HEK293 (cell line): ENCODE data around the gene CPNE9.

Source experiments
- CTCF ChIA-PET: fragments of 350-600 bp; formaldehyde crosslinking; extraction: SDS; loops from one replicate; lab custom pipeline; 2021; ENCODE audit warnings: antibody characterized with exemption; lab: Yijun Ruan, JAX
- POLR2A ChIA-PET: fragments of 300-600 bp; formaldehyde crosslinking; extraction: SDS; loops from one replicate; lab custom pipeline; 2020; ENCODE audit warnings: antibody characterized with exemption, inconsistent platforms; lab: Yijun Ruan, JAX
- H3K27ac ChIP-seq: fragments of 200-500 bp; sonication (Bioruptor generic); 2 replicates; pipeline ENCODE4 v1.5.1; 2014; ENCODE audit warnings: low read depth, low read length, control low read depth, inconsistent platforms; ENCODE audit errors: extremely low read depth
- H3K36me3 ChIP-seq, 2 experiments: fragments of 200-500 bp in 1 of 2; sonication (Bioruptor generic) in 1 of 2; 1 replicate in 1 of 2; 2 replicates in 1 of 2; pipeline ENCODE4 v1.5.1; 2014 to 2017; ENCODE audit warnings: inconsistent platforms in 2 of 2, low read length in 2 of 2; ENCODE audit not compliant: control insufficient read depth in 2 of 2, insufficient read depth in 1 of 2
- H3K4me1 ChIP-seq: fragments of 200-500 bp; sonication (Bioruptor generic); 2 replicates; pipeline ENCODE4 v1.5.1; 2014; ENCODE audit warnings: mild to moderate bottlenecking, low read length, inconsistent platforms; ENCODE audit not compliant: control insufficient read depth, insufficient read depth
- H3K4me3 ChIP-seq: 2 replicates; pipeline ENCODE4 v1.5.1; 2011; ENCODE audit warnings: low read depth, mild to moderate bottlenecking, control low read depth, low read length, moderate library complexity
- H3K9me3 ChIP-seq: fragments of 200-500 bp; sonication (Bioruptor generic); 2 replicates; pipeline ENCODE4 v1.5.1; 2014; ENCODE audit warnings: low read depth, low read length, inconsistent platforms; ENCODE audit not compliant: control insufficient read depth, insufficient read depth
- BCL11A ChIP-seq: fragments of 450-650 bp; formaldehyde crosslinking; IDR thresholded peaks from 2 replicates; pipeline ENCODE4 v1.5.1; 2016; ENCODE audit warnings: low read depth, missing biosample characterization, missing genetic modification characterization
- GLIS1 ChIP-seq: fragments of 450-650 bp; formaldehyde crosslinking; IDR thresholded peaks from 2 replicates; pipeline ENCODE4 v1.5.1; 2016; ENCODE audit warnings: missing biosample characterization, missing genetic modification characterization
- KLF10 ChIP-seq: fragments of 450-650 bp; IDR thresholded peaks from 2 replicates; pipeline ENCODE4 v1.5.1; 2018; ENCODE audit warnings: missing biosample characterization, mild to moderate bottlenecking, missing genetic modification characterization
- OSR2 ChIP-seq: fragments of 450-650 bp; formaldehyde crosslinking; IDR thresholded peaks from 2 replicates; pipeline ENCODE4 v1.5.1; 2016; ENCODE audit warnings: missing biosample characterization, missing genetic modification characterization
- TCF7L2 ChIP-seq: IDR thresholded peaks from 2 replicates; pipeline ENCODE4 v1.6.1; 2011; ENCODE audit warnings: low read depth, mild to moderate bottlenecking, inconsistent platforms, low read length, moderate library complexity, borderline replicate concordance
- WT1 ChIP-seq: fragments of 450-650 bp; formaldehyde crosslinking; IDR thresholded peaks from 2 replicates; pipeline ENCODE4 v1.5.1; 2016; ENCODE audit warnings: missing biosample characterization, missing genetic modification characterization
- YY2 ChIP-seq: fragments of 450-650 bp; formaldehyde crosslinking; IDR thresholded peaks from 2 replicates; pipeline ENCODE4 v1.5.1; 2016; ENCODE audit warnings: missing biosample characterization, missing genetic modification characterization
- ZIC2 ChIP-seq: fragments of 450-650 bp; formaldehyde crosslinking; IDR thresholded peaks from 2 replicates; pipeline ENCODE4 v1.5.1; 2016; ENCODE audit warnings: missing biosample characterization, missing genetic modification characterization
- ZNF174 ChIP-seq: fragments of 450-650 bp; formaldehyde crosslinking; IDR thresholded peaks from 2 replicates; pipeline ENCODE4 v1.5.0; 2017; ENCODE audit warnings: missing biosample characterization, mild to moderate bottlenecking, missing genetic modification characterization
- ZNF202 ChIP-seq: fragments of 450-650 bp; formaldehyde crosslinking; IDR thresholded peaks from 2 replicates; pipeline ENCODE4 v1.5.1; 2016; ENCODE audit warnings: missing biosample characterization, missing genetic modification characterization, borderline replicate concordance
- ZNF239 ChIP-seq: fragments of 450-650 bp; formaldehyde crosslinking; IDR thresholded peaks from 2 replicates; pipeline ENCODE4 v1.5.1; 2016; ENCODE audit warnings: missing biosample characterization, missing genetic modification characterization
- ZNF416 ChIP-seq: fragments of 450-650 bp; formaldehyde crosslinking; IDR thresholded peaks from 2 replicates; pipeline ENCODE4 v1.5.1; 2016; ENCODE audit warnings: missing biosample characterization, missing genetic modification characterization
- ZNF514 ChIP-seq: fragments of 450-650 bp; formaldehyde crosslinking; IDR thresholded peaks from 2 replicates; pipeline ENCODE4 v1.5.1; 2016; ENCODE audit warnings: missing biosample characterization, missing genetic modification characterization
- ZNF549 ChIP-seq: fragments of 450-650 bp; IDR thresholded peaks from 2 replicates; pipeline ENCODE4 v1.5.1; 2018; ENCODE audit warnings: missing biosample characterization, missing genetic modification characterization, mild to moderate bottlenecking, inconsistent platforms, moderate library complexity
- ZNF677 ChIP-seq: fragments of 450-650 bp; IDR thresholded peaks from 2 replicates; pipeline ENCODE4 v1.5.0; 2018; ENCODE audit warnings: missing biosample characterization, mild to moderate bottlenecking, missing genetic modification characterization, moderate library complexity
- TF ChIP-seq, protein P1 (sequence below): fragments of 450-650 bp; formaldehyde crosslinking; IDR thresholded peaks from 2 replicates; pipeline ENCODE4 v1.5.1; 2017; ENCODE audit warnings: missing biosample characterization, mild to moderate bottlenecking, missing genetic modification characterization, moderate library complexity
- TF ChIP-seq, protein P2 (sequence below): fragments of 450-650 bp; formaldehyde crosslinking; IDR thresholded peaks from 2 replicates; pipeline ENCODE4 v1.5.1; 2016; ENCODE audit warnings: missing biosample characterization, missing genetic modification characterization
- TF ChIP-seq, protein P3 (sequence below): fragments of 450-650 bp; formaldehyde crosslinking; IDR thresholded peaks from 2 replicates; pipeline ENCODE4 v1.5.1; 2016; ENCODE audit warnings: missing biosample characterization, missing genetic modification characterization
- TF ChIP-seq, protein P4 (sequence below): fragments of 450-650 bp; formaldehyde crosslinking; IDR thresholded peaks from 2 replicates; pipeline ENCODE4; 2016; ENCODE audit warnings: missing biosample characterization, missing genetic modification characterization
- TF ChIP-seq, protein P5 (sequence below): fragments of 450-650 bp; formaldehyde crosslinking; IDR thresholded peaks from 2 replicates; pipeline ENCODE4 v1.5.0; 2017; ENCODE audit warnings: missing biosample characterization, missing genetic modification characterization, borderline replicate concordance
- TF ChIP-seq, protein P6 (sequence below): fragments of 450-650 bp; formaldehyde crosslinking; IDR thresholded peaks from 2 replicates; pipeline ENCODE4 v1.5.1; 2016; ENCODE audit warnings: missing biosample characterization, missing genetic modification characterization, low read depth
- TF ChIP-seq, protein P7 (sequence below): fragments of 450-650 bp; IDR thresholded peaks from 2 replicates; pipeline ENCODE4 v1.5.1; 2018; ENCODE audit warnings: missing biosample characterization, missing genetic modification characterization

Gene CPNE9

DNA sequence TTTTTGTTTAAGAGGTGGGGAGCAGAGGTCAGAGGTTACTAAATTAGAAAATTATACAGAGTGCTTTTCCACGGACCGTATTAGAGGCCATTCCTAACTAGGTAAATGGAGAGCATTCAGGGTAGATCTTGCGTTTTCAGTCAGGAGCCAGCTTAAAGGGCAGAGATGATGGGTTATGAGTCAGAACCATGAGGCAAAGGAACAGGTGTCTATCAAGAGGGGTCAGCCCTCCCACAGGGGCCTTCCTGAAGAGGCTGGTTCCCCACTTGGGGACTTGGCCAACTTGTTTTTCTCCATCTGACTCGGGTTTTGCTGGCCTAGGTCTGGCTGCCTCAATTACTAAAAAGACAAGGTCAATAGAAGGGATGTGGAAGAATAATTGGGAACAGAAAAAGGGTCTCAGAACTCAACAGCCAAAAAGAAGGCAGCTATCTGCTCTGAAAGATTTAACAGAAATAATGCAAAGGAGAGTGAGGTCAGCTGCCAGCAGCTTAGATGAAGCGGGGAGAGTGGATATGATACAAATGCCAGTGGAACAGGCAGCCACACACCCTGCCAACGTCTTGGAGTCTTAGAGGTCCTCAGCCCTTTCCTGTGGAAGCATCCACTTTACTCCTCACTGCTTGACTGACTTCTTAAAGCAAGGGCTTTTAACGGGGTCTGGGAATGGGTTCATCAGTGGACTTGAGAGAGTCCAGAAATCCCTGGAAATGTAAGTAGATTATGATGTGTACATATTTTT is 36.8 kb upstream of the CPNE9 start:
- no peak for TF ChIP-seq ZNF174
- no peak for TF ChIP-seq OSR2 (tag by site-specific recombination)
- no peak for TF ChIP-seq ZNF239
- no peak for TF ChIP-seq TCF7L2
- TF ChIP-seq, protein P1, sequence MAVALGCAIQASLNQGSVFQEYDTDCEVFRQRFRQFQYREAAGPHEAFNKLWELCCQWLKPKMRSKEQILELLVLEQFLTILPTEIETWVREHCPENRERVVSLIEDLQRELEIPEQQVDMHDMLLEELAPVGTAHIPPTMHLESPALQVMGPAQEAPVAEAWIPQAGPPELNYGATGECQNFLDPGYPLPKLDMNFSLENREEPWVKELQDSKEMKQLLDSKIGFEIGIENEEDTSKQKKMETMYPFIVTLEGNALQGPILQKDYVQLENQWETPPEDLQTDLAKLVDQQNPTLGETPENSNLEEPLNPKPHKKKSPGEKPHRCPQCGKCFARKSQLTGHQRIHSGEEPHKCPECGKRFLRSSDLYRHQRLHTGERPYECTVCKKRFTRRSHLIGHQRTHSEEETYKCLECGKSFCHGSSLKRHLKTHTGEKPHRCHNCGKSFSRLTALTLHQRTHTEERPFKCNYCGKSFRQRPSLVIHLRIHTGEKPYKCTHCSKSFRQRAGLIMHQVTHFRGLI (tag by site-specific recombination), result no peak
- TF ChIP-seq BCL11A, result no peak
- TF ChIP-seq, protein P2, sequence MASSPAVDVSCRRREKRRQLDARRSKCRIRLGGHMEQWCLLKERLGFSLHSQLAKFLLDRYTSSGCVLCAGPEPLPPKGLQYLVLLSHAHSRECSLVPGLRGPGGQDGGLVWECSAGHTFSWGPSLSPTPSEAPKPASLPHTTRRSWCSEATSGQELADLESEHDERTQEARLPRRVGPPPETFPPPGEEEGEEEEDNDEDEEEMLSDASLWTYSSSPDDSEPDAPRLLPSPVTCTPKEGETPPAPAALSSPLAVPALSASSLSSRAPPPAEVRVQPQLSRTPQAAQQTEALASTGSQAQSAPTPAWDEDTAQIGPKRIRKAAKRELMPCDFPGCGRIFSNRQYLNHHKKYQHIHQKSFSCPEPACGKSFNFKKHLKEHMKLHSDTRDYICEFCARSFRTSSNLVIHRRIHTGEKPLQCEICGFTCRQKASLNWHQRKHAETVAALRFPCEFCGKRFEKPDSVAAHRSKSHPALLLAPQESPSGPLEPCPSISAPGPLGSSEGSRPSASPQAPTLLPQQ (tag by site-specific recombination), result no peak
- TF ChIP-seq ZNF514 (tag by site-specific recombination), result no peak
- POLR2A ChIA-PET, result interaction anchor here (0.5 to 0.6 kb wide), 2 partner anchors 16 to 22 kb away, joined by 3 read pairs; no protein-coding TSS in a partner anchor

DNA sequence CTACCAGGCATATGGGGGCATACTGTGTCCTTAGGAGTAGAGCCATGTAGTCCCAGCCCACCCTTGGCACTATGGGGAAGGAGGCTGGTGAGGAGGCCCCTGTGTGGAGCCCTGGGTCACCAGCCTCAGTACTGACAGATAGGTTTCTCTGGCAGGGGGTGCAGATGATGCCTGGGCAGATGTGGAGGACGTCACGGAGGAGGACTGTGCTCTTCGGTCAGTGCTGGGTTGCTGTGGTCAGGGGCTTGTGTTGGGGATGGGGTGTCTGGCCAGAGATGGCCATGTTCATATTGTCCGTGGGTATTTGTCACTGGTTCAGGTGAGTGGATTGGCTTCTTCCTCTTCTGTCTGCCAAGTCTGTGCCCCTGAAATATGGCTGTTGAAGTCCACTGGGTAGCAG is 34.4 kb upstream of the CPNE9 start:
- CTCF ChIA-PET, result no interaction called here
- Histone ChIP-seq H3K36me3 (peaks cover 30 to 85% of the 10 kb centered on the region in 2 experiments), H3K9me3 (no peaks in the 10 kb centered on the region), H3K4me3 (no peak overlapping the region), H3K4me1 (no peaks in the 10 kb centered on the region), H3K27ac (no peak overlapping the region)
- POLR2A ChIA-PET, result interaction anchor here (1.1 kb wide), 1 partner anchor 20 kb away, joined by 3 read pairs; no protein-coding TSS in a partner anchor
- TF ChIP-seq, protein P3, sequence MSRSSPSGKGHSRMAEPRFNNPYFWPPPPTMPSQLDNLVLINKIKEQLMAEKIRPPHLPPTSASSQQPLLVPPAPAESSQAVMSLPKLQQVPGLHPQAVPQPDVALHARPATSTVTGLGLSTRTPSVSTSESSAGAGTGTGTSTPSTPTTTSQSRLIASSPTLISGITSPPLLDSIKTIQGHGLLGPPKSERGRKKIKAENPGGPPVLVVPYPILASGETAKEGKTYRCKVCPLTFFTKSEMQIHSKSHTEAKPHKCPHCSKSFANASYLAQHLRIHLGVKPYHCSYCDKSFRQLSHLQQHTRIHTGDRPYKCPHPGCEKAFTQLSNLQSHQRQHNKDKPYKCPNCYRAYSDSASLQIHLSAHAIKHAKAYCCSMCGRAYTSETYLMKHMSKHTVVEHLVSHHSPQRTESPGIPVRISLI (tag by site-specific recombination), result no peak
- no peak for TF ChIP-seq ZNF202 (tag by site-specific recombination)
- TF ChIP-seq YY2 (tag by site-specific recombination), result no peak
- TF ChIP-seq, protein P4, sequence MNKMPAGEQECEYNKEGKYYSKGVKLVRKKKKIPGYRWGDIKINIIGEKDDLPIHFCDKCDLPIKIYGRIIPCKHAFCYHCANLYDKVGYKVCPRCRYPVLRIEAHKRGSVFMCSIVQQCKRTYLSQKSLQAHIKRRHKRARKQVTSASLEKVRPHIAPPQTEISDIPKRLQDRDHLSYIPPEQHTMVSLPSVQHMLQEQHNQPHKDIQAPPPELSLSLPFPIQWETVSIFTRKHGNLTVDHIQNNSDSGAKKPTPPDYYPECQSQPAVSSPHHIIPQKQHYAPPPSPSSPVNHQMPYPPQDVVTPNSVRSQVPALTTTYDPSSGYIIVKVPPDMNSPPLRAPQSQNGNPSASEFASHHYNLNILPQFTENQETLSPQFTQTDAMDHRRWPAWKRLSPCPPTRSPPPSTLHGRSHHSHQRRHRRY (tag by site-specific recombination), result no peak
- no peak for TF ChIP-seq WT1 (tag by site-specific recombination)
- no peak for TF ChIP-seq ZNF677
- TF ChIP-seq ZIC2 (tag by site-specific recombination), result no peak
- TF ChIP-seq, protein P5, sequence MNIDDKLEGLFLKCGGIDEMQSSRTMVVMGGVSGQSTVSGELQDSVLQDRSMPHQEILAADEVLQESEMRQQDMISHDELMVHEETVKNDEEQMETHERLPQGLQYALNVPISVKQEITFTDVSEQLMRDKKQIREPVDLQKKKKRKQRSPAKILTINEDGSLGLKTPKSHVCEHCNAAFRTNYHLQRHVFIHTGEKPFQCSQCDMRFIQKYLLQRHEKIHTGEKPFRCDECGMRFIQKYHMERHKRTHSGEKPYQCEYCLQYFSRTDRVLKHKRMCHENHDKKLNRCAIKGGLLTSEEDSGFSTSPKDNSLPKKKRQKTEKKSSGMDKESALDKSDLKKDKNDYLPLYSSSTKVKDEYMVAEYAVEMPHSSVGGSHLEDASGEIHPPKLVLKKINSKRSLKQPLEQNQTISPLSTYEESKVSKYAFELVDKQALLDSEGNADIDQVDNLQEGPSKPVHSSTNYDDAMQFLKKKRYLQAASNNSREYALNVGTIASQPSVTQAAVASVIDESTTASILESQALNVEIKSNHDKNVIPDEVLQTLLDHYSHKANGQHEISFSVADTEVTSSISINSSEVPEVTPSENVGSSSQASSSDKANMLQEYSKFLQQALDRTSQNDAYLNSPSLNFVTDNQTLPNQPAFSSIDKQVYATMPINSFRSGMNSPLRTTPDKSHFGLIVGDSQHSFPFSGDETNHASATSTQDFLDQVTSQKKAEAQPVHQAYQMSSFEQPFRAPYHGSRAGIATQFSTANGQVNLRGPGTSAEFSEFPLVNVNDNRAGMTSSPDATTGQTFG (tag by site-specific recombination), result no peak
- no peak for TF ChIP-seq ZNF549 (tag by site-specific recombination)
- no peak for TF ChIP-seq GLIS1
- no peak for TF ChIP-seq ZNF416
- TF ChIP-seq, protein P6, sequence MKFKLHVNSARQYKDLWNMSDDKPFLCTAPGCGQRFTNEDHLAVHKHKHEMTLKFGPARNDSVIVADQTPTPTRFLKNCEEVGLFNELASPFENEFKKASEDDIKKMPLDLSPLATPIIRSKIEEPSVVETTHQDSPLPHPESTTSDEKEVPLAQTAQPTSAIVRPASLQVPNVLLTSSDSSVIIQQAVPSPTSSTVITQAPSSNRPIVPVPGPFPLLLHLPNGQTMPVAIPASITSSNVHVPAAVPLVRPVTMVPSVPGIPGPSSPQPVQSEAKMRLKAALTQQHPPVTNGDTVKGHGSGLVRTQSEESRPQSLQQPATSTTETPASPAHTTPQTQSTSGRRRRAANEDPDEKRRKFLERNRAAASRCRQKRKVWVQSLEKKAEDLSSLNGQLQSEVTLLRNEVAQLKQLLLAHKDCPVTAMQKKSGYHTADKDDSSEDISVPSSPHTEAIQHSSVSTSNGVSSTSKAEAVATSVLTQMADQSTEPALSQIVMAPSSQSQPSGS (tag by site-specific recombination), result no peak
- TF ChIP-seq, protein P7, sequence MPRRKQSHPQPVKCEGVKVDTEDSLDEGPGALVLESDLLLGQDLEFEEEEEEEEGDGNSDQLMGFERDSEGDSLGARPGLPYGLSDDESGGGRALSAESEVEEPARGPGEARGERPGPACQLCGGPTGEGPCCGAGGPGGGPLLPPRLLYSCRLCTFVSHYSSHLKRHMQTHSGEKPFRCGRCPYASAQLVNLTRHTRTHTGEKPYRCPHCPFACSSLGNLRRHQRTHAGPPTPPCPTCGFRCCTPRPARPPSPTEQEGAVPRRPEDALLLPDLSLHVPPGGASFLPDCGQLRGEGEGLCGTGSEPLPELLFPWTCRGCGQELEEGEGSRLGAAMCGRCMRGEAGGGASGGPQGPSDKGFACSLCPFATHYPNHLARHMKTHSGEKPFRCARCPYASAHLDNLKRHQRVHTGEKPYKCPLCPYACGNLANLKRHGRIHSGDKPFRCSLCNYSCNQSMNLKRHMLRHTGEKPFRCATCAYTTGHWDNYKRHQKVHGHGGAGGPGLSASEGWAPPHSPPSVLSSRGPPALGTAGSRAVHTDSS, result no peak
- TF ChIP-seq KLF10 (tag by site-specific recombination), result no peak

More for the DNA sequence above, 36.8 kb upstream of the CPNE9 start:
- H3K9me3 ChIP-seq, result no peaks in the 10 kb centered on the region
- no peak overlapping the region for H3K27ac ChIP-seq
- no peak overlapping the region for H3K4me3 ChIP-seq
- no peaks in the 10 kb centered on the region for H3K4me1 ChIP-seq
- H3K36me3 ChIP-seq, result peaks cover 21 to 82% of the 10 kb centered on the region in 2 experiments
- CTCF ChIA-PET, result interaction anchor here (0.6 kb wide), 1 partner anchor 1107 kb away, joined by 3 read pairs; no protein-coding TSS in a partner anchor
